ENCODE measurements around the gene CSNK1G2.
A peak's percentile ranks its signal among the peaks of the same experiment; 100 is the strongest.

CSNK1G2 gene

GRCh38 chr19:1941146-1942077, at the start of gene CSNK1G2:
TSS of gene CSNK1G2 (plus strand) at chr19:1941172. CDS start at chr19:1969773, 28,601 bp downstream.
- DNase-seq, result no peak

- no peak for DNase-seq
Measured at GRCh38 chr19:1893791-1894190, 47.2 kb upstream of the CSNK1G2 start.

- no peak for DNase-seq
Measured at GRCh38 chr19:1896508-1896907, 44.5 kb upstream of the CSNK1G2 start.

- DNase-seq, result no peak
Measured at GRCh38 chr19:1901940-1902404, 39.0 kb upstream of the CSNK1G2 start.

GRCh38 chr19:1902923-1903322, 38.0 kb upstream of the CSNK1G2 start:
- DNase-seq, result no peak

GRCh38 chr19:1904860-1905109, 36.2 kb upstream of the CSNK1G2 start:
- DNase-seq, result no peak

GRCh38 chr19:1905110-1905862, 35.7 kb upstream of the CSNK1G2 start, which contains the start of the genes ADAT3 and SCAMP4:
TSS of gene ADAT3 (plus strand) at chr19:1905399. CDS start at chr19:1912048, 6,649 bp downstream.
TSS of gene SCAMP4 (plus strand) at chr19:1905399. CDS start at chr19:1915020, 9,621 bp downstream.
- peak; percentile 99 for DNase-seq

GRCh38 chr19:1905863-1906375, 35.1 kb upstream of the CSNK1G2 start:
- no peak for DNase-seq

GRCh38 chr19:1906985-1907562, 33.9 kb upstream of the CSNK1G2 start:
- DNase-seq, result no peak

- no peak for DNase-seq
Measured at GRCh38 chr19:1907563-1908363, 33.2 kb upstream of the CSNK1G2 start.

GRCh38 chr19:1908364-1908678, 32.7 kb upstream of the CSNK1G2 start:
- DNase-seq, result no peak

- no peak for DNase-seq
Measured at GRCh38 chr19:1909761-1910080, 31.3 kb upstream of the CSNK1G2 start.

GRCh38 chr19:1910177-1910576, 30.8 kb upstream of the CSNK1G2 start:
- DNase-seq, result no peak

- DNase-seq, result no peak
Measured at GRCh38 chr19:1911098-1911497, 29.9 kb upstream of the CSNK1G2 start.

GRCh38 chr19:1911995-1912394, 29.0 kb upstream of the CSNK1G2 start:
- DNase-seq, result no peak

- no peak for DNase-seq
Measured at GRCh38 chr19:1912760-1913505, 28.0 kb upstream of the CSNK1G2 start.

GRCh38 chr19:1913781-1914577, 27.0 kb upstream of the CSNK1G2 start:
- DNase-seq, result no peak

GRCh38 chr19:1914826-1915341, 26.1 kb upstream of the CSNK1G2 start:
- no peak for DNase-seq

GRCh38 chr19:1917146-1917545, 23.8 kb upstream of the CSNK1G2 start:
- no peak for DNase-seq

- DNase-seq, result no peak
Measured at GRCh38 chr19:1917926-1918325, 23.0 kb upstream of the CSNK1G2 start.

GRCh38 chr19:1918975-1919374, 22.0 kb upstream of the CSNK1G2 start:
- DNase-seq, result no peak

Measured in stimulated activated CD4-positive, alpha-beta T cell treated with anti-CD3 and anti-CD28 coated beads, Interleukin-1b, Interleukin-23, amount 100 ng/mL, for 48 hours (primary cell).